ENCODE measurements around the gene SEC24A. TPM values are rescaled to one million over a fixed set of nuclear protein-coding genes. Genes with fewer than 3 reads are reported as not detected.
"Not testable (repeated sequence)": the region's sequence is repeated elsewhere in the genome, so short reads cannot be mapped to it uniquely, and the experiment has no call there.

The SEC24A gene
- total and polyA plus RNA-seq, 2 experiments from 2014 or later: 19.7 to 41.7 TPM

GRCh38 chr5:134625559-134625958 is 23.0 kb upstream of the SEC24A start:
- H3K27ac ChIP-seq: no peak overlapping the region
- DNase-seq: no peak
- H3K27me3 ChIP-seq (replicated peaks; ENCODE audit: insufficient read depth): no peaks in the 10 kb centered on the region
- 94 to 95% methylated on average over 1 of the region's 1 CpG for WGBS, 2 experiments (ENCODE audit: low coverage in 1 of 2, low lambda C conversion rate in 2 of 2, missing lambda C conversion rate in 2 of 2)
- H2AFZ ChIP-seq: no peak overlapping the region
- H3K9ac ChIP-seq: no peak overlapping the region
- no peak overlapping the region for H3K4me3 ChIP-seq
- peaks cover 88% of the 10 kb centered on the region for H3K79me2 ChIP-seq (ENCODE audit: insufficient read depth)
- H3K9me2 ChIP-seq (ENCODE audit: insufficient read depth): no peaks in the 10 kb centered on the region
- H3K4me1 ChIP-seq (ENCODE audit: insufficient read depth): no peaks in the 10 kb centered on the region
- in situ Hi-C loops (cut with MboI): no loop called here
- H3K4me2 ChIP-seq (ENCODE audit: unreplicated experiment): no peak overlapping the region
- no peaks in the 10 kb centered on the region for H4K20me1 ChIP-seq (ENCODE audit: insufficient read depth)
- peaks cover 16% of the 10 kb centered on the region for H3K36me3 ChIP-seq (ENCODE audit: low read depth)
- H3F3A ChIP-seq (ENCODE audit: insufficient read depth): no peaks in the 10 kb centered on the region
- TF ChIP-seq EZH2 (IDR thresholded peaks at IDR 0.05; ENCODE audit: insufficient read depth, poor library complexity, severe bottlenecking): no peak
- no peak for TF ChIP-seq EZH2phosphoT487 (IDR thresholded peaks at IDR 0.05; ENCODE audit: insufficient read depth, low read depth)
- H3K9me3 ChIP-seq (ENCODE audit: low read depth): no peaks in the 10 kb centered on the region

DNA sequence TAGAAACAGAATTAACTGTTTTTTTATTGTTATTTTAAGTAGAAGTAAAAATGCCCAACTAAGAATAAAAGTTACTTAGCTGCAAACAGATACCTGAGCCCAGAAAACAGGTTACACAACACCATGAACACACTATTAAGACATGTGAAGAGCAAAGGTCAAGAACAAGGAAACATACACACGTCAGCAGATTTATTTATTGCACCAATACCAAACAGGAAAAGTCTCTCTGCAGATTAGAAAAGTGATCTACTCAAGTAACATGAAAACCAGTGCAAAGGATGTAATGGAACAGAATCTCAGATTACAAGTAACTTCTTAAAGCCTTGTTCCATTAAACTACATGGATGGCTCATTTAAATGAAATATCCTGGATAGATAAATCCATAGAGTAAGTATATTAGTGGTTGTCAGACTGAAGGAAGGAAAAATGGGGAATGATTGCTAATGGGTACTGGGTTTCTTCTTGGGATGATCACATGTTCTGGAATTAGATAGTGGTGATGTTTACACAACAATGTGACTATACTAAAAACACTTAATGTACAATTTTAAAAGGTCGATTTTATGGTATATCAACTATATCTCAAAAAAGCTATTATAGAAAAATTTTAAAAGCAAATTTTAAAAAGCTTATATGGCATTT is 22.1 kb upstream of the SEC24A start:
- no peak overlapping the region for H3K4me2 ChIP-seq (ENCODE audit: unreplicated experiment)
- no peak overlapping the region for H3K27ac ChIP-seq
- H3K9me2 ChIP-seq (ENCODE audit: insufficient read depth): no peaks in the 10 kb centered on the region
- H3F3A ChIP-seq (ENCODE audit: insufficient read depth): no peaks in the 10 kb centered on the region
- H3K9ac ChIP-seq: no peak overlapping the region
- H3K36me3 ChIP-seq (ENCODE audit: low read depth): peaks cover 15% of the 10 kb centered on the region
- peaks cover 5% of the 10 kb centered on the region for H3K4me1 ChIP-seq (ENCODE audit: insufficient read depth)
- peaks cover 97% of the 10 kb centered on the region for H3K79me2 ChIP-seq (ENCODE audit: insufficient read depth)
- WGBS, 2 experiments (ENCODE audit: low coverage in 1 of 2, low lambda C conversion rate in 2 of 2, missing lambda C conversion rate in 2 of 2): 76 to 83% methylated on average over 2 of the region's 2 CpGs
- no peaks in the 10 kb centered on the region for H4K20me1 ChIP-seq (ENCODE audit: insufficient read depth)
- peak; percentile 14 for DNase-seq
- in situ Hi-C loops (cut with MboI): no loop called here
- no peak for TF ChIP-seq EZH2phosphoT487 (IDR thresholded peaks at IDR 0.05; ENCODE audit: insufficient read depth, low read depth)
- no peak for TF ChIP-seq EZH2 (IDR thresholded peaks at IDR 0.05; ENCODE audit: insufficient read depth, poor library complexity, severe bottlenecking)
- no peak overlapping the region for H2AFZ ChIP-seq
- H3K27me3 ChIP-seq (replicated peaks; ENCODE audit: insufficient read depth): no peaks in the 10 kb centered on the region
- no peak overlapping the region for H3K4me3 ChIP-seq
- H3K9me3 ChIP-seq (ENCODE audit: low read depth): no peaks in the 10 kb centered on the region

GRCh38 chr5:134634227-134634626 is 14.4 kb upstream of the SEC24A start:
- no peak overlapping the region for H2AFZ ChIP-seq
- no peak overlapping the region for H3K4me2 ChIP-seq (ENCODE audit: unreplicated experiment)
- H3K9ac ChIP-seq: no peak overlapping the region
- 91 to 96% methylated on average over 9 to 10 of the region's 10 CpGs for WGBS, 2 experiments (ENCODE audit: low coverage in 1 of 2, low lambda C conversion rate in 2 of 2, missing lambda C conversion rate in 2 of 2)
- no peak overlapping the region for H3K27ac ChIP-seq
- DNase-seq: no peak
- H3K36me3 ChIP-seq (ENCODE audit: low read depth): no peaks in the 10 kb centered on the region
- peaks cover 42% of the 10 kb centered on the region for H3K79me2 ChIP-seq (ENCODE audit: insufficient read depth)
- no peaks in the 10 kb centered on the region for H3K27me3 ChIP-seq (replicated peaks; ENCODE audit: insufficient read depth)
- in situ Hi-C loops (cut with MboI): no loop called here
- H3K9me3 ChIP-seq (ENCODE audit: low read depth): no peaks in the 10 kb centered on the region
- H3K4me3 ChIP-seq: no peak overlapping the region
- peaks cover 7% of the 10 kb centered on the region for H3K4me1 ChIP-seq (ENCODE audit: insufficient read depth)
- no peaks in the 10 kb centered on the region for H3K9me2 ChIP-seq (ENCODE audit: insufficient read depth)
- no peaks in the 10 kb centered on the region for H3F3A ChIP-seq (ENCODE audit: insufficient read depth)
- no peaks in the 10 kb centered on the region for H4K20me1 ChIP-seq (ENCODE audit: insufficient read depth)
- no peak for TF ChIP-seq EZH2 (IDR thresholded peaks at IDR 0.05; ENCODE audit: insufficient read depth, poor library complexity, severe bottlenecking)
- no peak for TF ChIP-seq EZH2phosphoT487 (IDR thresholded peaks at IDR 0.05; ENCODE audit: insufficient read depth, low read depth)

DNA sequence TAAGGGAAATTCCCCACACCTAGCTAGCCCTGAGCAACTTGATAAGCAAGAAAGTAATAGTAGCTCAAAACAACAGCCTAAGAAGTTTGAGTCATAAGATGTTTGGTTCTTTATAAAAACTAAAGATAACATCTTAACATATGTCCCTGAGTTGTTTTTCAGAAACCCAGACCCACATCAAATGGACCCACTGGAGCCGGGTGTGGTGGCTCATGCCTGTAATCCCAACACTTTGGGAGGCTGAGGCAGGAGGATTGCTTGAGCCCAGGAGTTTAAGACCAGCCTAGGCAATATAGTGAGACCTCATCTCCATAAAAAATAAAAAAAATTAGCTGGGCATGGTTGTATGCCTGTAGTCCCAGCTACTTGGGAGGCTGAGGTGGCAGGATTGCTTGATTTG is 13.2 kb upstream of the SEC24A start:
- H3K4me2 ChIP-seq (ENCODE audit: unreplicated experiment); H3K4me3 ChIP-seq; H3K27ac ChIP-seq; H3K9me3 ChIP-seq (ENCODE audit: low read depth); H3K36me3 ChIP-seq (ENCODE audit: low read depth); H3K27me3 ChIP-seq (replicated peaks; ENCODE audit: insufficient read depth); H3K4me1 ChIP-seq (ENCODE audit: insufficient read depth); H3F3A ChIP-seq (ENCODE audit: insufficient read depth); H3K9ac ChIP-seq; H2AFZ ChIP-seq; H3K9me2 ChIP-seq (ENCODE audit: insufficient read depth); in situ Hi-C loops (cut with MboI); DNase-seq; H4K20me1 ChIP-seq (ENCODE audit: insufficient read depth): not testable (repeated sequence)
- 91 to 96% methylated on average over 1 of the region's 1 CpG for WGBS, 2 experiments (ENCODE audit: low coverage in 1 of 2, low lambda C conversion rate in 2 of 2, missing lambda C conversion rate in 2 of 2)
- H3K79me2 ChIP-seq (ENCODE audit: insufficient read depth): peaks cover 30% of the 10 kb centered on the region
